Fibroblast of lung (primary cell): ENCODE results near the gene INSR. TPM values are rescaled to one million over a fixed set of nuclear protein-coding genes. Genes with fewer than 3 reads are reported as not detected.

ENCODE experiments used
- DNase-seq, 2 donors: peaks; one replicate each; pipeline versions ENCODE4 v3.0.0 to v3.0.0-alpha.2; 2010; ENCODE audit warnings: low read depth in 2 of 2
- H2AFZ ChIP-seq: 2 replicates; pipeline ENCODE4 v1.5.1; 2012; ENCODE audit warnings: low read length, control low read depth, inconsistent platforms
- H3K27ac ChIP-seq: 2 replicates; pipeline ENCODE4 v1.5.1; 2011; ENCODE audit warnings: low read length, control low read depth; ENCODE audit not compliant: insufficient read depth
- H3K27me3 ChIP-seq: 2 replicates; pipeline ENCODE4 v1.5.1; 2011; ENCODE audit warnings: mild to moderate bottlenecking, low read length; ENCODE audit not compliant: control insufficient read depth, insufficient read depth
- H3K36me3 ChIP-seq: 2 replicates; pipeline ENCODE4 v1.5.1; 2011; ENCODE audit warnings: low read length; ENCODE audit not compliant: control insufficient read depth, insufficient read depth
- H3K4me1 ChIP-seq: 2 replicates; pipeline ENCODE4 v1.5.1; 2011; ENCODE audit warnings: low read length; ENCODE audit not compliant: control insufficient read depth, insufficient read depth; ENCODE audit errors: extremely low read depth
- H3K4me2 ChIP-seq: 2 replicates; pipeline ENCODE4 v1.5.1; 2011; ENCODE audit warnings: low read length, control low read depth; ENCODE audit not compliant: insufficient read depth; ENCODE audit errors: extremely low read depth
- H3K4me3 ChIP-seq, 4 experiments: fragments of 200-600 bp in 1 of 4; sonication (generic) in 1 of 4; replicated peaks in 1 of 4; 2 replicates each; pipeline ENCODE4 v1.5.1; 2011 to 2016; ENCODE audit warnings: low read length in 4 of 4, low read depth in 3 of 4, mild to moderate bottlenecking in 3 of 4, control low read depth in 2 of 4, inconsistent platforms in 1 of 4, mixed read lengths in 1 of 4; ENCODE audit not compliant: insufficient read depth in 1 of 4; ENCODE audit errors: control extremely low read depth in 1 of 4
- H3K79me2 ChIP-seq: 2 replicates; pipeline ENCODE4 v1.5.1; 2012; ENCODE audit warnings: mild to moderate bottlenecking, low read length, inconsistent platforms; ENCODE audit not compliant: control insufficient read depth, insufficient read depth
- H3K9ac ChIP-seq: 2 replicates; pipeline ENCODE4 v1.5.1; 2011; ENCODE audit warnings: mild to moderate bottlenecking, low read length, control low read depth; ENCODE audit not compliant: insufficient read depth
- H3K9me3 ChIP-seq: 2 replicates; pipeline ENCODE4 v1.5.1; 2012; ENCODE audit warnings: low read depth, low read length; ENCODE audit not compliant: control insufficient read depth, insufficient read depth
- H4K20me1 ChIP-seq: 2 replicates; pipeline ENCODE4 v1.5.1; 2011; ENCODE audit warnings: low read length; ENCODE audit not compliant: control insufficient read depth, insufficient read depth; ENCODE audit errors: extremely low read depth
- CTCF ChIP-seq, 2 donors: IDR thresholded peaks in 1 of 2; conservative IDR thresholded peaks in 1 of 2; 1 replicate in 1 of 2; 2 replicates in 1 of 2; pipeline ENCODE4 v1.5.1; 2011 to 2012; ENCODE audit warnings: low read length in 2 of 2, control low read depth in 1 of 2, inconsistent platforms in 1 of 2, low read depth in 1 of 2, mild to moderate bottlenecking in 1 of 2
- EZH2 ChIP-seq: IDR thresholded peaks from 2 replicates; pipeline ENCODE4 v1.5.1; 2012; ENCODE audit warnings: low read length, control low read depth, mild to moderate bottlenecking; ENCODE audit errors: missing control alignments
- polyA plus RNA-seq, 2 donors: library from polyadenylated mRNA; depleted of rRNA in 1 of 2; stranded (reverse) in 1 of 2; unstranded in 1 of 2; fragments of >200 nt; gene quantifications; 2 replicates each; pipeline ENCODE4 v1.2.1, GENCODE V29; 2011 to 2012; ENCODE audit warnings: missing spikeins in 1 of 2
- total RNA-seq: library from RNA; depleted of rRNA; stranded (reverse); fragments of >200 nt; gene quantifications from 2 replicates; pipeline ENCODE4 v1.2.1, GENCODE V29; 2014

Gene INSR
- total and polyA plus RNA-seq, 2 donors (not counting 1 experiment from before 2014, with no cell fraction given) = 3.7 to 23.9 TPM

GRCh38 chr19:7130043-7130442 lies 164.2 kb downstream of the INSR start:
- H3K27ac ChIP-seq = no peak overlapping the region
- TF ChIP-seq CTCF (conservative IDR thresholded peaks at IDR 0.05 in 1 of 2, IDR thresholded peaks at IDR 0.05 in 1 of 2; ENCODE audit: low read depth in 1 of 2, low read length in 2 of 2) (no peak), EZH2 (no peak)
- H3K4me3 ChIP-seq = no peak overlapping the region
- no peaks in the 10 kb centered on the region for H3K4me1 ChIP-seq
- DNase-seq = no peak
- no peak overlapping the region for H3K9ac ChIP-seq
- no peak overlapping the region for H2AFZ ChIP-seq
- no peaks in the 10 kb centered on the region for H3K36me3 ChIP-seq
- H3K9me3 ChIP-seq = no peaks in the 10 kb centered on the region
- no peaks in the 10 kb centered on the region for H4K20me1 ChIP-seq
- no peaks in the 10 kb centered on the region for H3K27me3 ChIP-seq
- H3K79me2 ChIP-seq = no peaks in the 10 kb centered on the region
- no peak overlapping the region for H3K4me2 ChIP-seq

GRCh38 chr19:7126132-7126531 lies 168.1 kb downstream of the INSR start:
- no peaks in the 10 kb centered on the region for H3K79me2 ChIP-seq
- no peaks in the 10 kb centered on the region for H3K4me1 ChIP-seq

GRCh38 chr19:7125221-7125620 lies 169.0 kb downstream of the INSR start:
- no peaks in the 10 kb centered on the region for H3K27me3 ChIP-seq
- no peaks in the 10 kb centered on the region for H3K9me3 ChIP-seq
- H3K4me1 ChIP-seq = no peaks in the 10 kb centered on the region
- no peak overlapping the region for H3K4me2 ChIP-seq
- H3K36me3 ChIP-seq = no peaks in the 10 kb centered on the region
- H2AFZ ChIP-seq = no peak overlapping the region
- no peak overlapping the region for H3K9ac ChIP-seq
- H4K20me1 ChIP-seq = no peaks in the 10 kb centered on the region
- no peak for TF ChIP-seq EZH2
- no peak for TF ChIP-seq CTCF (conservative IDR thresholded peaks at IDR 0.05 in 1 of 2, IDR thresholded peaks at IDR 0.05 in 1 of 2; ENCODE audit: low read depth in 1 of 2, low read length in 2 of 2)
- no peak overlapping the region for H3K27ac ChIP-seq
- no peak for DNase-seq
- H3K4me3 ChIP-seq = no peak overlapping the region
- H3K79me2 ChIP-seq = no peaks in the 10 kb centered on the region

More at GRCh38 chr19:7126132-7126531, 168.1 kb downstream of the INSR start:
- H3K4me2 ChIP-seq = no peak overlapping the region
- H3K27ac ChIP-seq = no peak overlapping the region
- no peak overlapping the region for H3K4me3 ChIP-seq
- DNase-seq = no peak
- no peaks in the 10 kb centered on the region for H3K9me3 ChIP-seq
- H2AFZ ChIP-seq = no peak overlapping the region
- no peaks in the 10 kb centered on the region for H3K36me3 ChIP-seq
- TF ChIP-seq CTCF (conservative IDR thresholded peaks at IDR 0.05 in 1 of 2, IDR thresholded peaks at IDR 0.05 in 1 of 2; ENCODE audit: low read depth in 1 of 2, low read length in 2 of 2) (no peak), EZH2 (no peak)
- H3K27me3 ChIP-seq = no peaks in the 10 kb centered on the region
- no peak overlapping the region for H3K9ac ChIP-seq
- H4K20me1 ChIP-seq = no peaks in the 10 kb centered on the region
